ENCODE results near the gene BMPR1B. TPM values are rescaled to one million over a fixed set of nuclear protein-coding genes. Genes with fewer than 3 reads are reported as not detected.

The BMPR1B gene
- total RNA-seq, 2 experiments from 2014 or later, result not detected

DNA sequence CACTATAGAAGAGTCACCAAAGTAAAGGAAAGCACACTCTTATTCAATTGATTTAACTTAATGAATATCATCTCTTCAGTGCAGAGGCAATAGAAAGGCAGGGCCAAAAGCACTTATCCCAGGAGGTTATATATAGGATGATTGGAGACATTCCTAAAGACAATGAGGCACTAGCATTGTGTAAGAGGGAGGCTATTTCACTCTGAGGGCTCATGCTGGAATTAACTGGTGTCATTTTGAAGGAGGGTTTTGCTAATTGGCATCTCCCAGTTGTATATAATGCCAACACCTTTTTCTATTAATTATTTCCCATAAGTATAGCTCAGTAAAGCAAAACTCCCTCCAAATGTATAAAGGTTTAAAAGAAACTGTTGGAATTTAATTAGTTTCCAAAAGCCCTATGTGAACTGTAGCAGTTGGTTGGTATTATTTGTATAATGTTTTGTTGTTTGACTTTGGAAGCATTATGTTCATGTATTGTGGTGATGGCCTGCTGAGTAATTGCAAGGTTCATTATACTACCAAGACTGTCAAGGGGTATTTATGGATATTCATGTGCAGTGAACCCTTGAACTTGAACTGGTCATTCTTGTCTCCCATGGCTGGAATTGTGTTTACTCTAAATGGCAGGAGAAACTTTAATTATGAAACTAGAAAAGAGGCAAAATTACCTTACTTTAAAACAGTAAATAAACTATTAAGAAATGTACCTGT is 270.3 kb downstream of the BMPR1B start:
- Mint-ChIP-seq H3K36me3 (ENCODE audit: low read depth) (no peaks in the 10 kb centered on the region), H3K27me3 (no peaks in the 10 kb centered on the region), H3K27ac (no peak overlapping the region), H3K4me1 (ENCODE audit: low read depth) (no peaks in the 10 kb centered on the region), H3K9me3 (peaks cover 5% of the 10 kb centered on the region), H3K4me3 (no peak overlapping the region)
- no peaks in the 10 kb centered on the region for H3K36me3 ChIP-seq (ENCODE audit: insufficient read depth, low read length)
- H3K9me3 ChIP-seq (ENCODE audit: control insufficient read depth in 1 of 2, insufficient read depth in 1 of 2, low read length in 2 of 2), result no peaks in the 10 kb centered on the region
- no peak overlapping the region for H3K4me3 ChIP-seq (ENCODE audit: low read length)
- no peak for ATAC-seq (ENCODE audit: poor library complexity)
- no peaks in the 10 kb centered on the region for H3K4me1 ChIP-seq (ENCODE audit: insufficient read depth, low read length)
- no peak for DNase-seq
- POLR2A ChIA-PET, result no interaction called here
- no peaks in the 10 kb centered on the region for H3K27me3 ChIP-seq (ENCODE audit: control insufficient read depth in 1 of 2, insufficient read depth in 2 of 2, low read length in 2 of 2)
- intact Hi-C loops (cut with DNase I, micrococcal nuclease), result no loop called here
- no peak for TF ChIP-seq CTCF (IDR thresholded peaks at IDR 0.05)
- no peak overlapping the region for H3K27ac ChIP-seq (ENCODE audit: low read depth in 1 of 2, low read length in 2 of 2)
- CTCF ChIA-PET, result no interaction called here

GRCh38 chr4:95038791-95039190 is 281.0 kb downstream of the BMPR1B start:
- CTCF ChIA-PET, result no interaction called here
- TF ChIP-seq CTCF (IDR thresholded peaks at IDR 0.05), result no peak
- ATAC-seq (ENCODE audit: poor library complexity), result no peak
- Histone ChIP-seq H3K27ac (ENCODE audit: low read depth in 1 of 2, low read length in 2 of 2) (no peak overlapping the region), H3K27me3 (ENCODE audit: control insufficient read depth in 1 of 2, insufficient read depth in 2 of 2, low read length in 2 of 2) (no peaks in the 10 kb centered on the region), H3K4me1 (ENCODE audit: insufficient read depth, low read length) (no peaks in the 10 kb centered on the region), H3K4me3 (ENCODE audit: low read length) (no peak overlapping the region), H3K36me3 (ENCODE audit: insufficient read depth, low read length) (no peaks in the 10 kb centered on the region), H3K9me3 (ENCODE audit: control insufficient read depth in 1 of 2, insufficient read depth in 1 of 2, low read length in 2 of 2) (no peaks in the 10 kb centered on the region)
- no peaks in the 10 kb centered on the region for H3K4me1 Mint-ChIP-seq (ENCODE audit: low read depth)
- H3K27me3 Mint-ChIP-seq, result no peaks in the 10 kb centered on the region
- POLR2A ChIA-PET, result no interaction called here
- peaks cover 6% of the 10 kb centered on the region for H3K9me3 Mint-ChIP-seq
- no peak overlapping the region for H3K27ac Mint-ChIP-seq
- no peak overlapping the region for H3K4me3 Mint-ChIP-seq
- no peak for DNase-seq
- intact Hi-C loops (cut with DNase I, micrococcal nuclease), result no loop called here
- H3K36me3 Mint-ChIP-seq (ENCODE audit: low read depth), result no peaks in the 10 kb centered on the region

- TF ChIP-seq CTCF (IDR thresholded peaks at IDR 0.05), result no peak
- no peak for ATAC-seq (ENCODE audit: poor library complexity)
- H3K4me3 Mint-ChIP-seq, result no peak overlapping the region
- CTCF ChIA-PET, result interaction anchor here (0.6 kb wide), 1 partner anchor 8 kb away, joined by 3 read pairs; no protein-coding TSS in a partner anchor
- no peak for DNase-seq
- no peaks in the 10 kb centered on the region for H3K27me3 Mint-ChIP-seq
- Histone ChIP-seq H3K9me3 (ENCODE audit: control insufficient read depth in 1 of 2, insufficient read depth in 1 of 2, low read length in 2 of 2) (no peaks in the 10 kb centered on the region), H3K4me3 (ENCODE audit: low read length) (no peak overlapping the region), H3K27me3 (ENCODE audit: control insufficient read depth in 1 of 2, insufficient read depth in 2 of 2, low read length in 2 of 2) (no peaks in the 10 kb centered on the region), H3K4me1 (ENCODE audit: insufficient read depth, low read length) (no peaks in the 10 kb centered on the region), H3K36me3 (ENCODE audit: insufficient read depth, low read length) (no peaks in the 10 kb centered on the region), H3K27ac (ENCODE audit: low read depth in 1 of 2, low read length in 2 of 2) (no peak overlapping the region)
- intact Hi-C loops (cut with DNase I, micrococcal nuclease), result no loop called here
- H3K27ac Mint-ChIP-seq, result no peak overlapping the region
- H3K36me3 Mint-ChIP-seq (ENCODE audit: low read depth), result no peaks in the 10 kb centered on the region
- no peaks in the 10 kb centered on the region for H3K9me3 Mint-ChIP-seq
- POLR2A ChIA-PET, result no interaction called here
- no peaks in the 10 kb centered on the region for H3K4me1 Mint-ChIP-seq (ENCODE audit: low read depth)
Observed at GRCh38 chr4:95044324-95044837, 286.6 kb downstream of the BMPR1B start.
